MM.1S (cell line): ENCODE measurements around the gene LILRB1.
"Not testable (repeated sequence)": the region's sequence is repeated elsewhere in the genome, so short reads cannot be mapped to it uniquely, and the experiment has no call there.

ENCODE experiments used
- DNase-seq: peaks from one replicate; pipeline ENCODE4 v3.0.0-alpha.2; 2015
- H2AFZ ChIP-seq: fragments of 300-600 bp; sonication (generic); 2 replicates; pipeline ENCODE4 v1.6.0; 2016; ENCODE audit warnings: antibody characterized with exemption, low read length
- H3F3A ChIP-seq: fragments of 300-600 bp; sonication (generic); 2 replicates; pipeline ENCODE4 v1.6.1; 2016; ENCODE audit warnings: mild to moderate bottlenecking, antibody characterized with exemption, low read length, moderate library complexity, mixed read lengths; ENCODE audit not compliant: insufficient read depth
- H3K27ac ChIP-seq: fragments of 300-600 bp; sonication (generic); 2 replicates; pipeline ENCODE4 v1.5.1; 2016; ENCODE audit warnings: mild to moderate bottlenecking, low read length
- H3K27me3 ChIP-seq: fragments of 300-600 bp; sonication (generic); replicated peaks from 2 replicates; pipeline ENCODE4 v1.6.0; 2016; ENCODE audit warnings: low read length; ENCODE audit not compliant: insufficient read depth
- H3K36me3 ChIP-seq: fragments of 300-600 bp; sonication (generic); replicated peaks from 2 replicates; pipeline ENCODE4 v1.6.1; 2016; ENCODE audit warnings: mild to moderate bottlenecking, low read length, mixed read lengths; ENCODE audit not compliant: insufficient read depth
- H3K4me1 ChIP-seq: fragments of 300-600 bp; sonication (generic); 2 replicates; pipeline ENCODE4 v1.6.1; 2016; ENCODE audit warnings: low read length, mixed read lengths
- H3K4me2 ChIP-seq: fragments of 300-600 bp; sonication (generic); 2 replicates; pipeline ENCODE4 v1.6.0; 2016; ENCODE audit warnings: low read depth, low read length
- H3K4me3 ChIP-seq: fragments of 300-600 bp; sonication (generic); 2 replicates; pipeline ENCODE4 v1.5.1; 2016; ENCODE audit warnings: low read length, mixed read lengths
- H3K79me2 ChIP-seq: fragments of 300-600 bp; sonication (generic); 2 replicates; pipeline ENCODE4 v1.6.1; 2016; ENCODE audit warnings: mixed run types, low read length, mixed read lengths
- H3K9ac ChIP-seq: fragments of 300-600 bp; sonication (generic); 2 replicates; pipeline ENCODE4 v1.6.1; 2016; ENCODE audit warnings: low read length, mixed read lengths
- H3K9me2 ChIP-seq: fragments of 300-600 bp; sonication (generic); replicated peaks from 2 replicates; pipeline ENCODE4 v1.6.1; 2016; ENCODE audit warnings: mild to moderate bottlenecking, low read length, mixed read lengths; ENCODE audit not compliant: insufficient read depth
- H3K9me3 ChIP-seq: fragments of 300-600 bp; sonication (generic); replicated peaks from 2 replicates; pipeline ENCODE4 v1.6.1; 2016; ENCODE audit warnings: mild to moderate bottlenecking, low read length, mixed read lengths; ENCODE audit not compliant: insufficient read depth
- H4K20me1 ChIP-seq: fragments of 300-600 bp; sonication (generic); 2 replicates; pipeline ENCODE4 v1.6.1; 2016; ENCODE audit warnings: mild to moderate bottlenecking, low read length, moderate library complexity, mixed read lengths; ENCODE audit not compliant: insufficient read depth
- CTCF ChIP-seq: fragments of 300-600 bp; sonication (generic); IDR thresholded peaks from 2 replicates; pipeline ENCODE4 v1.5.1; 2016; ENCODE audit warnings: antibody characterized with exemption, low read length, mixed read lengths
- EZH2 ChIP-seq: fragments of 300-600 bp; sonication (generic); optimal IDR thresholded peaks from 2 replicates; pipeline ENCODE3; 2017; ENCODE audit warnings: low read depth, mild to moderate bottlenecking, antibody characterized with exemption, low read length, mixed read lengths
- EZH2phosphoT487 ChIP-seq: fragments of 300-600 bp; sonication (generic); IDR thresholded peaks from 2 replicates; pipeline ENCODE4 v1.6.1; 2018; ENCODE audit warnings: antibody characterized with exemption, low read length

LILRB1 gene

GRCh38 chr19:54626757-54627156 lies 3.5 kb upstream of the LILRB1 start:
- Histone ChIP-seq H3K9ac (no peak overlapping the region), H3K36me3 (no peaks in the 10 kb centered on the region), H3K9me3 (no peaks in the 10 kb centered on the region), H3F3A (no peaks in the 10 kb centered on the region), H3K9me2 (no peaks in the 10 kb centered on the region), H2AFZ (no peak overlapping the region), H3K79me2 (no peaks in the 10 kb centered on the region), H3K4me3 (no peak overlapping the region), H3K4me2 (no peak overlapping the region), H3K4me1 (no peaks in the 10 kb centered on the region), H3K27ac (no peak overlapping the region), H4K20me1 (no peaks in the 10 kb centered on the region), H3K27me3 (peaks cover 79% of the 10 kb centered on the region)
- no peak for TF ChIP-seq EZH2phosphoT487
- no peak for TF ChIP-seq EZH2
- no peak for TF ChIP-seq CTCF
- no peak for DNase-seq

DNA sequence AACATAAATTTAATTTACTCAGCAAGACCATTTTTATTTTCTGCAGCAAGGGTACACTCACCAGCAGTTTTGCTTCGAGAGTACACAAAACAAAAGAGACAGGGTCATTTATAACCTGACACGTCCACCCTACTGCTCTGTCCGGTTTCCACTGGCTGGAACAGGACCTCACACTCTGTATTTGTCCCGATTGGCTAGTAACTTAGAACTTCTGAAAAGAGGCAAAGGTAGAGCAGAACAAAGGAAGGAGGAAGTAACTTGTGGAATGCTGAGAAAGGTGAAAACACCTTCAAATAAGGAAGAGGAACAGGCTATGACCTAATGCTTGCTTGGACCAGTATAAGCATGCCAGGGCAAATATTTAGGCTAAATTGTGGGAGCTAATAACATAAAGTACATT lies 2.4 kb upstream of the LILRB1 start:
- not testable (repeated sequence) for H4K20me1 ChIP-seq, H3K36me3 ChIP-seq, H3K79me2 ChIP-seq, H2AFZ ChIP-seq, DNase-seq, H3K4me3 ChIP-seq, H3K4me2 ChIP-seq, H3K27ac ChIP-seq, H3K4me1 ChIP-seq, H3K9me2 ChIP-seq, H3K9me3 ChIP-seq, H3F3A ChIP-seq, H3K9ac ChIP-seq
- H3K27me3 ChIP-seq = peaks cover 79% of the 10 kb centered on the region

- Histone ChIP-seq H3K4me2 (no peak overlapping the region), H3K27me3 (peaks cover 80% of the 10 kb centered on the region), H3K27ac (no peak overlapping the region), H3K9me2 (no peaks in the 10 kb centered on the region), H3K4me3 (no peak overlapping the region), H4K20me1 (no peaks in the 10 kb centered on the region), H3K79me2 (no peaks in the 10 kb centered on the region), H3K9me3 (no peaks in the 10 kb centered on the region), H3F3A (no peaks in the 10 kb centered on the region), H3K4me1 (no peaks in the 10 kb centered on the region), H3K9ac (no peak overlapping the region), H2AFZ (no peak overlapping the region), H3K36me3 (no peaks in the 10 kb centered on the region)
- TF ChIP-seq EZH2 (no peak), CTCF (no peak), EZH2phosphoT487 (no peak)
- no peak for DNase-seq
Observed at GRCh38 chr19:54630782-54631181, 498 bp downstream of the LILRB1 start.

DNA sequence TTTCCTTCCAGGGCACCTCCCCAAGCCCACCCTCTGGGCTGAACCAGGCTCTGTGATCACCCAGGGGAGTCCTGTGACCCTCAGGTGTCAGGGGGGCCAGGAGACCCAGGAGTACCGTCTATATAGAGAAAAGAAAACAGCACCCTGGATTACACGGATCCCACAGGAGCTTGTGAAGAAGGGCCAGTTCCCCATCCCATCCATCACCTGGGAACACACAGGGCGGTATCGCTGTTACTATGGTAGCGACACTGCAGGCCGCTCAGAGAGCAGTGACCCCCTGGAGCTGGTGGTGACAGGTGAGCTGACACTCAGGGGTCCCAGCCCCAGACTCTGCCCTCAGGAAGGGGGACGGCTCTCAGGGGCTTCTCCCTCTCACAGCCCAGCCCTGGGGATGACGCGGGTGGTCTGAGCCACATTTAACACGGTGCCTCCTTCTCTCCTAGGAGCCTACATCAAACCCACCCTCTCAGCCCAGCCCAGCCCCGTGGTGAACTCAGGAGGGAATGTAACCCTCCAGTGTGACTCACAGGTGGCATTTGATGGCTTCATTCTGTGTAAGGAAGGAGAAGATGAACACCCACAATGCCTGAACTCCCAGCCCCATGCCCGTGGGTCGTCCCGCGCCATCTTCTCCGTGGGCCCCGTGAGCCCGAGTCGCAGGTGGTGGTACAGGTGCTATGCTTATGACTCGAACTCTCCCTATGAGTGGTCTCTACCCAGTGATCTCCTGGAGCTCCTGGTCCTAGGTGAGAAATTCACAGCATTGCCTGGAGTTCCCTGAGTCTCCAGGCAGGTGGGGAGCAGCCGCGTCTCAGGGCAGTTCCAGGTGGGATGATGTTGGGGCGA lies 1.4 kb downstream of the LILRB1 start:
- not testable (repeated sequence) for H3K4me3 ChIP-seq, H2AFZ ChIP-seq, H3K36me3 ChIP-seq, H3K9ac ChIP-seq, H3K9me2 ChIP-seq, H3K27ac ChIP-seq, H3K4me2 ChIP-seq, DNase-seq, H3F3A ChIP-seq, H3K79me2 ChIP-seq, H3K4me1 ChIP-seq, H3K9me3 ChIP-seq, H4K20me1 ChIP-seq
- H3K27me3 ChIP-seq = peaks cover 78% of the 10 kb centered on the region

DNA sequence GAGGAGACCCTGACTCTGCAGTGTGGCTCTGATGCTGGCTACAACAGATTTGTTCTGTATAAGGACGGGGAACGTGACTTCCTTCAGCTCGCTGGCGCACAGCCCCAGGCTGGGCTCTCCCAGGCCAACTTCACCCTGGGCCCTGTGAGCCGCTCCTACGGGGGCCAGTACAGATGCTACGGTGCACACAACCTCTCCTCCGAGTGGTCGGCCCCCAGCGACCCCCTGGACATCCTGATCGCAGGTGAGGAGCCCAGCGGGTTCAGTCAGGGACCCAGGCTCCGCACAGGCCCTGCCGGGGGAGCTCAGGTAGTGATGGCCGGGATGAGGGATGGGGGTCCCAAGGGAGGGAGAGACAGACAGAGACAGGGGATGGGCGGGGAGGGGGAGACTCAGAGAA lies 2.2 kb downstream of the LILRB1 start:
- not testable (repeated sequence) for H3K27ac ChIP-seq, H3K4me3 ChIP-seq, H3F3A ChIP-seq, H3K9ac ChIP-seq, H3K79me2 ChIP-seq, H2AFZ ChIP-seq, H3K9me3 ChIP-seq, H3K4me2 ChIP-seq, DNase-seq, H3K36me3 ChIP-seq, H3K4me1 ChIP-seq, H3K9me2 ChIP-seq, H4K20me1 ChIP-seq
- peaks cover 78% of the 10 kb centered on the region for H3K27me3 ChIP-seq
